ENCODE measurements around the gene ORM1.

DNA sequence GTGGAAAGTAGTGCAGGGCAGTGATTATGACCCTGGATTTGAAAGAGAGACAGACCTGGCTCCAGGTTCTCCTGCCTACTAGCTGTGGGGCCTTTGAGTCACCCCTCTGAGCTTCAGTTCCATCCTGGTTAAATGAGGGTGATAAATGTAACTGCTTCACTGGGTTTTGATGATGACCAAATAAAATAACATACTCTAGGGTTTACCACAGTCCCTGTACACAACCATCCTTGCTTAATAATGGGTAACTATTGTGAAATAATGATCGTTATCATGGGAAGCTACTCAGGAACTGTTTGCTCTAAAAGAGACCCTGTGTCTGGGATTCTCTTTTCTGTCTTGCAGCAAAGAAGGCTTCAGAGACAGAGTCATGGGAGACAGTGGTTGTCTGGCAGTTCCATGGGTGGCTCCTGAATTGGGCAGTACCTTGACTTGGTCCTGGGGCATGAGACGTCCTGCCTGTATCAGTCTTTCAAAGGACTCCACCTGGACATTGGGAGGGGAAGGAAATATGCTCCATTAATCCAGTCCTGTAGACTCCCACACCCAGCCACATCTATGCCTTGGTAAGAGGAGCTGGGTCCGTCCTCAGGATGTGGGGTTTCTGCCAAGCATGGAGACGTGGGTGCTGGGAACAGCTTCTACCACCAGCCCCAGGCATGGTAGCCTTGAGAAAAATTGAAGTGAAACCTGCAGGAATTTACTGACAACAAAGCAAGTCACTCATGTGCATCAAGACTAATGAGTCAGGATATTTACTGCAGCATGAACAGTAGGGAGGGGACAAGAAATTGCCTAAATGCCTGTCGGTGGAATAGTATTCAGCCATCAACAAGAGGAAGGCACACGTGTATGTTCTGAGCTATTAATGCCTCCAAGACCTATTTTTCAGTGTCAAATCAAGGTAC lies 41.5 kb downstream of the ORM1 start:
- TF ChIP-seq, protein P1, sequence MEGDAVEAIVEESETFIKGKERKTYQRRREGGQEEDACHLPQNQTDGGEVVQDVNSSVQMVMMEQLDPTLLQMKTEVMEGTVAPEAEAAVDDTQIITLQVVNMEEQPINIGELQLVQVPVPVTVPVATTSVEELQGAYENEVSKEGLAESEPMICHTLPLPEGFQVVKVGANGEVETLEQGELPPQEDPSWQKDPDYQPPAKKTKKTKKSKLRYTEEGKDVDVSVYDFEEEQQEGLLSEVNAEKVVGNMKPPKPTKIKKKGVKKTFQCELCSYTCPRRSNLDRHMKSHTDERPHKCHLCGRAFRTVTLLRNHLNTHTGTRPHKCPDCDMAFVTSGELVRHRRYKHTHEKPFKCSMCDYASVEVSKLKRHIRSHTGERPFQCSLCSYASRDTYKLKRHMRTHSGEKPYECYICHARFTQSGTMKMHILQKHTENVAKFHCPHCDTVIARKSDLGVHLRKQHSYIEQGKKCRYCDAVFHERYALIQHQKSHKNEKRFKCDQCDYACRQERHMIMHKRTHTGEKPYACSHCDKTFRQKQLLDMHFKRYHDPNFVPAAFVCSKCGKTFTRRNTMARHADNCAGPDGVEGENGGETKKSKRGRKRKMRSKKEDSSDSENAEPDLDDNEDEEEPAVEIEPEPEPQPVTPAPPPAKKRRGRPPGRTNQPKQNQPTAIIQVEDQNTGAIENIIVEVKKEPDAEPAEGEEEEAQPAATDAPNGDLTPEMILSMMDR (IDR thresholded peaks at IDR 0.05): no peak
- TF ChIP-seq POLR2A (IDR thresholded peaks at IDR 0.05): no peak
- peak; percentile 10 for TF ChIP-seq POLR2AphosphoS5 (IDR thresholded peaks at IDR 0.05)
